Glutamatergic neuron (in vitro differentiated cells): ENCODE measurements around the gene TTN. TPM values are rescaled to one million over a fixed set of nuclear protein-coding genes. Genes with fewer than 3 reads are reported as not detected.

ENCODE experiments used
- DNase-seq: peaks from one replicate; pipeline ENCODE4 v3.0.0; 2022
- H3K27ac Mint-ChIP-seq: one replicate; pipeline ENCODE4 v1.8.0; 2020; ENCODE audit warnings: mild to moderate bottlenecking, mixed read lengths, inconsistent platforms; ENCODE audit not compliant: unreplicated experiment
- H3K27me3 Mint-ChIP-seq: one replicate; pipeline ENCODE4 v1.8.0; 2020; ENCODE audit warnings: mild to moderate bottlenecking, moderate library complexity, mixed read lengths, inconsistent platforms; ENCODE audit not compliant: unreplicated experiment
- H3K36me3 Mint-ChIP-seq: one replicate; pipeline ENCODE4 v1.8.0; 2020; ENCODE audit warnings: mild to moderate bottlenecking, mixed read lengths, inconsistent platforms; ENCODE audit not compliant: unreplicated experiment
- H3K4me1 Mint-ChIP-seq: one replicate; pipeline ENCODE4 v1.8.0; 2020; ENCODE audit warnings: mild to moderate bottlenecking, low read depth, mixed read lengths, inconsistent platforms; ENCODE audit not compliant: unreplicated experiment
- H3K4me3 Mint-ChIP-seq: one replicate; pipeline ENCODE4 v1.8.0; 2020; ENCODE audit warnings: mild to moderate bottlenecking, mixed read lengths, inconsistent platforms; ENCODE audit not compliant: unreplicated experiment
- H3K9me3 Mint-ChIP-seq: one replicate; pipeline ENCODE4 v1.8.0; 2020; ENCODE audit warnings: mild to moderate bottlenecking, moderate library complexity, mixed read lengths, inconsistent platforms; ENCODE audit not compliant: unreplicated experiment
- CTCF ChIP-seq: fragments of 200-600 bp; sonication (generic); IDR thresholded peaks from one replicate; pipeline ENCODE4 v1.5.0; 2021; ENCODE audit not compliant: partially characterized antibody, unreplicated experiment
- total RNA-seq: library from RNA; stranded (reverse); fragmentation: NEBNext Ultra II Directional; extraction: Animal tissue kit (Norgen Biotek cat#: 25700); gene quantifications from one replicate; pipeline ENCODE4 v1.2.1, GENCODE V29; 2021; ENCODE audit not compliant: unreplicated experiment

Gene TTN
- total RNA-seq, 1 donor from 2014 or later: 0.34 TPM

- no peak overlapping the region for H3K27ac Mint-ChIP-seq
- H3K27me3 Mint-ChIP-seq: no peaks in the 10 kb centered on the region
- no peaks in the 10 kb centered on the region for H3K9me3 Mint-ChIP-seq
- H3K36me3 Mint-ChIP-seq: no peaks in the 10 kb centered on the region
- H3K4me1 Mint-ChIP-seq: no peaks in the 10 kb centered on the region
- no peak for TF ChIP-seq CTCF
- no peak overlapping the region for H3K4me3 Mint-ChIP-seq
- DNase-seq: no peak
Measured at GRCh38 chr2:178806543-178806942, 680 bp downstream of the TTN start.

GRCh38 chr2:178805457-178805856, 1.8 kb downstream of the TTN start:
- no peak for DNase-seq
- no peak for TF ChIP-seq CTCF
- no peak overlapping the region for H3K27ac Mint-ChIP-seq
- H3K9me3 Mint-ChIP-seq: no peaks in the 10 kb centered on the region
- H3K27me3 Mint-ChIP-seq: no peaks in the 10 kb centered on the region
- no peaks in the 10 kb centered on the region for H3K36me3 Mint-ChIP-seq
- no peaks in the 10 kb centered on the region for H3K4me1 Mint-ChIP-seq
- no peak overlapping the region for H3K4me3 Mint-ChIP-seq

GRCh38 chr2:178804791-178805190, 2.4 kb downstream of the TTN start:
- no peaks in the 10 kb centered on the region for H3K4me1 Mint-ChIP-seq
- H3K27ac Mint-ChIP-seq: no peak overlapping the region
- DNase-seq: no peak
- no peaks in the 10 kb centered on the region for H3K36me3 Mint-ChIP-seq
- H3K27me3 Mint-ChIP-seq: no peaks in the 10 kb centered on the region
- H3K9me3 Mint-ChIP-seq: no peaks in the 10 kb centered on the region
- TF ChIP-seq CTCF: peak; percentile 91
- H3K4me3 Mint-ChIP-seq: no peak overlapping the region

- Mint-ChIP-seq H3K36me3 (peaks cover 5% of the 10 kb centered on the region), H3K4me3 (no peak overlapping the region), H3K4me1 (no peaks in the 10 kb centered on the region), H3K9me3 (no peaks in the 10 kb centered on the region), H3K27me3 (no peaks in the 10 kb centered on the region), H3K27ac (no peak overlapping the region)
- no peak for TF ChIP-seq CTCF
- DNase-seq: no peak
Measured at GRCh38 chr2:178800510-178800909, 6.7 kb downstream of the TTN start.

GRCh38 chr2:178799305-178799704, 7.9 kb downstream of the TTN start:
- no peak for TF ChIP-seq CTCF
- H3K27ac Mint-ChIP-seq: no peak overlapping the region
- no peaks in the 10 kb centered on the region for H3K9me3 Mint-ChIP-seq
- no peaks in the 10 kb centered on the region for H3K4me1 Mint-ChIP-seq
- peaks cover 5% of the 10 kb centered on the region for H3K36me3 Mint-ChIP-seq
- H3K4me3 Mint-ChIP-seq: no peak overlapping the region
- DNase-seq: no peak
- H3K27me3 Mint-ChIP-seq: no peaks in the 10 kb centered on the region
